ENCODE data around the gene AGAP1. TPM values are rescaled to one million over a fixed set of nuclear protein-coding genes. Genes with fewer than 3 reads are reported as not detected.

AGAP1 gene
- polyA plus RNA-seq, 2 of the 4 experiments (the other 2 are of a cell fraction), result 20.2 to 21.9 TPM

GRCh38 chr2:235543128-235543750 lies 49.4 kb downstream of the AGAP1 start:
- ATAC-seq (no peak), FAIRE-seq (no peak), DNase-seq (ENCODE audit: low read depth in 1 of 2, low spot score in 1 of 2) (no peak)
- 0 out of 6 replicates have a peak overlapping the region, but pooled peaks of 1 of the 2 experiments have one; percentile 36 for H3K27ac ChIP-seq
- ChIA-PET CTCF (no interaction called here), POLR2A (no interaction called here)
- WGBS (ENCODE audit: missing lambda C conversion rate), result 89% methylated on average over 10 of the region's 13 CpGs
- H3K4me3 ChIP-seq, result no peak overlapping the region
- TF ChIP-seq HDAC2 (IDR thresholded peaks at IDR 0.05) (no peak), NR3C1 (IDR thresholded peaks at IDR 0.05) (no peak), FOSL2 (IDR thresholded peaks at IDR 0.05) (no peak), FOSL2 (CRISPR knock-in tag; IDR thresholded peaks at IDR 0.05) (no peak), MAZ (IDR thresholded peaks at IDR 0.05; ENCODE audit: borderline replicate concordance, low read depth, low read length) (no peak)
- TF ChIP-seq, protein P1, sequence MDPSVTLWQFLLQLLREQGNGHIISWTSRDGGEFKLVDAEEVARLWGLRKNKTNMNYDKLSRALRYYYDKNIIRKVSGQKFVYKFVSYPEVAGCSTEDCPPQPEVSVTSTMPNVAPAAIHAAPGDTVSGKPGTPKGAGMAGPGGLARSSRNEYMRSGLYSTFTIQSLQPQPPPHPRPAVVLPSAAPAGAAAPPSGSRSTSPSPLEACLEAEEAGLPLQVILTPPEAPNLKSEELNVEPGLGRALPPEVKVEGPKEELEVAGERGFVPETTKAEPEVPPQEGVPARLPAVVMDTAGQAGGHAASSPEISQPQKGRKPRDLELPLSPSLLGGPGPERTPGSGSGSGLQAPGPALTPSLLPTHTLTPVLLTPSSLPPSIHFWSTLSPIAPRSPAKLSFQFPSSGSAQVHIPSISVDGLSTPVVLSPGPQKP (IDR thresholded peaks at IDR 0.05; ENCODE audit: low read depth, low read length), result no peak
- 0 out of 3 replicates have a peak, but pooled peaks cover 4% of the 10 kb centered on the region for H3K4me1 ChIP-seq
- H3K4me2 ChIP-seq, result no peak overlapping the region
- H3K9me3 ChIP-seq, result no peaks in the 10 kb centered on the region

- FAIRE-seq (no peak), ATAC-seq (no peak), DNase-seq (ENCODE audit: low read depth in 1 of 2, low spot score in 1 of 2) (no peak)
- TF ChIP-seq JUNB (IDR thresholded peaks at IDR 0.05), result no peak
- no peak for TF ChIP-seq EHMT2 (IDR thresholded peaks at IDR 0.05; ENCODE audit: low read depth)
- TF ChIP-seq RARB (CRISPR knock-in tag; IDR thresholded peaks at IDR 0.05), result no peak
- no peak for TF ChIP-seq NR3C1 (IDR thresholded peaks at IDR 0.05)
- TF ChIP-seq MAZ (IDR thresholded peaks at IDR 0.05; ENCODE audit: borderline replicate concordance, low read depth, low read length), result no peak
- TF ChIP-seq ZC3H11A (IDR thresholded peaks at IDR 0.05), result no peak
- no peak for TF ChIP-seq FOSL2 (IDR thresholded peaks at IDR 0.05)
- no peak for TF ChIP-seq FOSL2 (CRISPR knock-in tag; IDR thresholded peaks at IDR 0.05)
- no peak for TF ChIP-seq KDM1A (IDR thresholded peaks at IDR 0.05; ENCODE audit: low read depth)
- TF ChIP-seq, protein P2, sequence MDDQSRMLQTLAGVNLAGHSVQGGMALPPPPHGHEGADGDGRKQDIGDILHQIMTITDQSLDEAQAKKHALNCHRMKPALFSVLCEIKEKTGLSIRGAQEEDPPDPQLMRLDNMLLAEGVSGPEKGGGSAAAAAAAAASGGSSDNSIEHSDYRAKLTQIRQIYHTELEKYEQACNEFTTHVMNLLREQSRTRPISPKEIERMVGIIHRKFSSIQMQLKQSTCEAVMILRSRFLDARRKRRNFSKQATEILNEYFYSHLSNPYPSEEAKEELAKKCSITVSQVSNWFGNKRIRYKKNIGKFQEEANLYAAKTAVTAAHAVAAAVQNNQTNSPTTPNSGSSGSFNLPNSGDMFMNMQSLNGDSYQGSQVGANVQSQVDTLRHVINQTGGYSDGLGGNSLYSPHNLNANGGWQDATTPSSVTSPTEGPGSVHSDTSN (IDR thresholded peaks at IDR 0.05), result no peak
- no peak for TF ChIP-seq SREBF2 (IDR thresholded peaks at IDR 0.05)
- TF ChIP-seq BHLHE40 (IDR thresholded peaks at IDR 0.05; ENCODE audit: low read depth, low read length), result no peak
- Histone ChIP-seq H3K27ac (0 out of 6 replicates have a peak overlapping the region, but pooled peaks of 1 of the 2 experiments have one; percentile 36), H3K4me3 (no peak overlapping the region), H3K9me3 (no peaks in the 10 kb centered on the region), H3K4me2 (no peak overlapping the region), H3K4me1 (0 out of 3 replicates have a peak, but pooled peaks cover 4% of the 10 kb centered on the region)
- POLR2A ChIA-PET, result no interaction called here
- CTCF ChIA-PET, result no interaction called here
- WGBS (ENCODE audit: missing lambda C conversion rate), result 95% methylated on average over 24 of the region's 25 CpGs
Observed at GRCh38 chr2:235543851-235544688, 50.2 kb downstream of the AGAP1 start.

DNA sequence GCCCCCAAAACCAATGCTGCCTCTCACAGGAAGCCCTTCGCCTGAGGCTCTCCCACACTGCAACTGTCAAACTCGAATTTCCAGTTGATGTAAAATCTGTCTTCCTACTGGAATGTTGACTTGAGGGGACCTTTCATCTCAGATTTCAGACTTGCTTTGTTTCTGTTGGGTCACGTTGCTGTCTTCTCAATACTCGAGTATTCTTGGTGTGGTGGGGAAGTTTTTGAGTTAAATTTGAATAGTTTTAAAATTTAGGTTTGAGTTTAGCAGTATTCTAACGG lies 50.8 kb downstream of the AGAP1 start:
- H3K4me2 ChIP-seq, result no peak overlapping the region
- H3K27ac ChIP-seq, result no peak overlapping the region
- no peak for ATAC-seq
- 0 out of 3 replicates have a peak, but pooled peaks cover 4% of the 10 kb centered on the region for H3K4me1 ChIP-seq
- no peak for DNase-seq (ENCODE audit: low read depth in 1 of 2, low spot score in 1 of 2)
- TF ChIP-seq FOSB (CRISPR knock-in tag; IDR thresholded peaks at IDR 0.05) (no peak), MAX (IDR thresholded peaks at IDR 0.05) (no peak), BHLHE40 (IDR thresholded peaks at IDR 0.05; ENCODE audit: low read depth, low read length) (no peak), RAD21 (conservative IDR thresholded peaks at IDR 0.05 in 1 of 2, IDR thresholded peaks at IDR 0.05 in 1 of 2) (no peak), GATA3 (IDR thresholded peaks at IDR 0.05; ENCODE audit: borderline replicate concordance) (no peak), HDAC2 (IDR thresholded peaks at IDR 0.05) (no peak), KDM1A (IDR thresholded peaks at IDR 0.05; ENCODE audit: low read depth) (no peak), RFX5 (IDR thresholded peaks at IDR 0.05) (no peak)
- ChIA-PET POLR2A (no interaction called here), CTCF (no interaction called here)
- no peak for FAIRE-seq
- H3K9me3 ChIP-seq, result no peaks in the 10 kb centered on the region
- H3K4me3 ChIP-seq, result no peak overlapping the region
- WGBS (ENCODE audit: missing lambda C conversion rate), result 82% methylated on average over 5 of the region's 5 CpGs

All from A549 (cell line).